HepG2 (cell line): ENCODE data around the gene PHF13.
"Not testable (repeated sequence)": the region's sequence is repeated elsewhere in the genome, so short reads cannot be mapped to it uniquely, and the experiment has no call there.

Source experiments
- ETS1 ChIP-seq: sonication (generic); formaldehyde crosslinking; IDR thresholded peaks from 2 replicates; pipeline ENCODE4 v1.4.0; 2020; ENCODE audit warnings: missing genetic modification reagents
- HIVEP1 ChIP-seq: sonication (generic); formaldehyde crosslinking; IDR thresholded peaks from 2 replicates; pipeline ENCODE4 v1.4.0; 2020; ENCODE audit warnings: mild to moderate bottlenecking, missing genetic modification reagents
- NAIF1 ChIP-seq: sonication (generic); formaldehyde crosslinking; IDR thresholded peaks from 2 replicates; pipeline ENCODE4 v1.5.0; 2020; ENCODE audit warnings: mild to moderate bottlenecking, missing genetic modification reagents, borderline replicate concordance
- POLR2A ChIP-seq, 2 experiments: IDR thresholded peaks; 2 replicates each; pipeline ENCODE4 v1.6.1; 2011; ENCODE audit warnings: low read depth in 2 of 2, low read length in 2 of 2, mild to moderate bottlenecking in 1 of 2, moderate library complexity in 1 of 2; ENCODE audit not compliant: insufficient read depth in 1 of 2
- TF ChIP-seq, protein P1 (sequence below): sonication (generic); formaldehyde crosslinking; IDR thresholded peaks from 2 replicates; pipeline ENCODE4 v1.9.0; 2022; ENCODE audit warnings: missing genetic modification reagents, mild to moderate bottlenecking, borderline replicate concordance

DNA sequence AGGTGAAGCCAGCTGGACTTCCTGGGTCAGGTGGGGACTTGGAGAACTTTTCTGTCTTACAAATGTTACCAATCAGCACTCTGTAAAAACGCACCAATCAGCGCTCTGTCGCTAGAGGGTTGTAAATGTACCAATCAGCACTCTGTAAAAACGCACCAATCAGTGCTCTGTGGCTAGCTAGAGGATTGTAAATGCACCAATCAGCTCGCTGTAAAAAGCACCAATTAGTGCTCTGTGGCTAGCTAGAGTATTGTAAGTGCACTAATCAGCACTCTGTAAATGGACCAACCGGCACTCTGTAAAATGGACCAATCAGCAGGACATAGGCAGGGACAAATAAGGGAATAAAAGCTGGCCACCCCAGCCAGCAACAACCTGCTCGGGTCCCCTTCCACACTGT is 48.9 kb downstream of the PHF13 start:
- not testable (repeated sequence) for TF ChIP-seq POLR2A (IDR thresholded peaks at IDR 0.05; ENCODE audit: insufficient read depth in 1 of 2, low read depth in 2 of 2, low read length in 2 of 2); HIVEP1 (CRISPR knock-in tag); ETS1 (CRISPR knock-in tag); NAIF1 (CRISPR knock-in tag)
- TF ChIP-seq, protein P1, sequence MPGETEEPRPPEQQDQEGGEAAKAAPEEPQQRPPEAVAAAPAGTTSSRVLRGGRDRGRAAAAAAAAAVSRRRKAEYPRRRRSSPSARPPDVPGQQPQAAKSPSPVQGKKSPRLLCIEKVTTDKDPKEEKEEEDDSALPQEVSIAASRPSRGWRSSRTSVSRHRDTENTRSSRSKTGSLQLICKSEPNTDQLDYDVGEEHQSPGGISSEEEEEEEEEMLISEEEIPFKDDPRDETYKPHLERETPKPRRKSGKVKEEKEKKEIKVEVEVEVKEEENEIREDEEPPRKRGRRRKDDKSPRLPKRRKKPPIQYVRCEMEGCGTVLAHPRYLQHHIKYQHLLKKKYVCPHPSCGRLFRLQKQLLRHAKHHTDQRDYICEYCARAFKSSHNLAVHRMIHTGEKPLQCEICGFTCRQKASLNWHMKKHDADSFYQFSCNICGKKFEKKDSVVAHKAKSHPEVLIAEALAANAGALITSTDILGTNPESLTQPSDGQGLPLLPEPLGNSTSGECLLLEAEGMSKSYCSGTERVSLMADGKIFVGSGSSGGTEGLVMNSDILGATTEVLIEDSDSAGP, result not testable (repeated sequence)
